ENCODE results near the gene ZNF587.

- TF ChIP-seq POLR2AphosphoS5 (IDR thresholded peaks at IDR 0.05) (no peak), POLR2A (IDR thresholded peaks at IDR 0.05) (peak in 1 of 4 donors; percentile 20)
- TF ChIP-seq, protein P1, sequence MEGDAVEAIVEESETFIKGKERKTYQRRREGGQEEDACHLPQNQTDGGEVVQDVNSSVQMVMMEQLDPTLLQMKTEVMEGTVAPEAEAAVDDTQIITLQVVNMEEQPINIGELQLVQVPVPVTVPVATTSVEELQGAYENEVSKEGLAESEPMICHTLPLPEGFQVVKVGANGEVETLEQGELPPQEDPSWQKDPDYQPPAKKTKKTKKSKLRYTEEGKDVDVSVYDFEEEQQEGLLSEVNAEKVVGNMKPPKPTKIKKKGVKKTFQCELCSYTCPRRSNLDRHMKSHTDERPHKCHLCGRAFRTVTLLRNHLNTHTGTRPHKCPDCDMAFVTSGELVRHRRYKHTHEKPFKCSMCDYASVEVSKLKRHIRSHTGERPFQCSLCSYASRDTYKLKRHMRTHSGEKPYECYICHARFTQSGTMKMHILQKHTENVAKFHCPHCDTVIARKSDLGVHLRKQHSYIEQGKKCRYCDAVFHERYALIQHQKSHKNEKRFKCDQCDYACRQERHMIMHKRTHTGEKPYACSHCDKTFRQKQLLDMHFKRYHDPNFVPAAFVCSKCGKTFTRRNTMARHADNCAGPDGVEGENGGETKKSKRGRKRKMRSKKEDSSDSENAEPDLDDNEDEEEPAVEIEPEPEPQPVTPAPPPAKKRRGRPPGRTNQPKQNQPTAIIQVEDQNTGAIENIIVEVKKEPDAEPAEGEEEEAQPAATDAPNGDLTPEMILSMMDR (IDR thresholded peaks at IDR 0.05) = no peak
These were observed 37.4 kb upstream of the ZNF587 start for GRCh38 chr19:57812226-57812625.

Data from upper lobe of left lung (tissue), 4 donors.